Stimulated activated CD8-positive, alpha-beta memory T cell treated with anti-CD3 and anti-CD28 coated beads, Interleukin-12 subunit alpha, Interleukin-12 subunit beta, amount 100 ng/mL, for 4 hours (primary cell): ENCODE results near the gene STAM.

ENCODE experiments used
- DNase-seq: peaks from one replicate; pipeline ENCODE4 v3.0.0-alpha.2; 2020; ENCODE audit warnings: low read depth

Gene STAM

DNA sequence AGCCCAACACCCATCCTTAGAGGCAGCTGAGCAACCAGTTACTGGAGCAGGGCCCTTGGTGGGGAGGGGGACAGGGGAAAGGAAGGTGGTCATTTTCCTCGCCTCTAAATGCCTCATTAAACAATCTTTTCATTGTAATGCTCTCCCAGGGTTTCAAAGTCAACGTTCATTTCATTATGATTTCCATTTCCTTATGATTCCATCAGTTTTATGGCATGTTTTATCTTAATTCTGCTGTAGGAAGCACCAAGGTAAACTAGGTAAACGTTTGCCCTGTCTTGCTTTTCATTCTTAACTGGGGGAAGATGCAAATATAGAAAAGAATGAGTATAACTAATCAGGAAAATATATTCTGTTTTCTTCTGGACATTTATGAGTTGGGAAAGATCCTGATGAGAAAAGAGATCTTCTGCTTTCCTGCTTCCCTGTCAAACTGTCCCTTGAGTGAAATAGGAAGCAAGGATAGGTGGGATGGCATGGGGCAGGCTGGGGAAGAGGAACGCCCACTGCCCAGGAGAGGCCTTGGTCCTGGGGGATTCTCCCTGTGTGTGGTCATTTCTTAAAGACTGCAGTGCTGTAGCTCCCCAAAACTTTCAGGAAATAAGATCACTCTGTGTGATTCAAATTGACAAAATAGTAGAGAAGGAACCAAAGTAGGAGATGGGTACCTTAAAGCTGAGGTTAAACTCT is 87.5 kb downstream of the STAM start:
- no peak for DNase-seq

DNA sequence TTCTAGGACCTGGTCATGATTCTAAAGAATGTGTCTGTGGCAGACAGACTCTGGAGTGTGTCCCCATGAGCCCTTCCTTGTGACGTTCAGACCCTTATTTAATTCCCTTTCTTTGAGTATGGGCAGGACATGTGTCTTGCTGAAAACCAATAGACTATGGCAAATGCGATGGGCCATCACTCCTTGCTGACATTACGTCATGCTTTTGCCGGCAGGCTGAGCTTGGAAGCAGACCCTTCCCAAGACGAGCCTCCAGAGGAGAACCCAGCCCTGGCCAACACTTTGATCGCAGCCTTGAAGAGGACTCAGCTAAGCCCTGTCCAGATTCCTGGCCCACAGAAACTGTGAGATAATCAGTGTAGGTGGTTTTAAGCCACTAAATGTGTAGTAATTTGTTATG is 89.7 kb downstream of the STAM start:
- DNase-seq, result no peak

DNA sequence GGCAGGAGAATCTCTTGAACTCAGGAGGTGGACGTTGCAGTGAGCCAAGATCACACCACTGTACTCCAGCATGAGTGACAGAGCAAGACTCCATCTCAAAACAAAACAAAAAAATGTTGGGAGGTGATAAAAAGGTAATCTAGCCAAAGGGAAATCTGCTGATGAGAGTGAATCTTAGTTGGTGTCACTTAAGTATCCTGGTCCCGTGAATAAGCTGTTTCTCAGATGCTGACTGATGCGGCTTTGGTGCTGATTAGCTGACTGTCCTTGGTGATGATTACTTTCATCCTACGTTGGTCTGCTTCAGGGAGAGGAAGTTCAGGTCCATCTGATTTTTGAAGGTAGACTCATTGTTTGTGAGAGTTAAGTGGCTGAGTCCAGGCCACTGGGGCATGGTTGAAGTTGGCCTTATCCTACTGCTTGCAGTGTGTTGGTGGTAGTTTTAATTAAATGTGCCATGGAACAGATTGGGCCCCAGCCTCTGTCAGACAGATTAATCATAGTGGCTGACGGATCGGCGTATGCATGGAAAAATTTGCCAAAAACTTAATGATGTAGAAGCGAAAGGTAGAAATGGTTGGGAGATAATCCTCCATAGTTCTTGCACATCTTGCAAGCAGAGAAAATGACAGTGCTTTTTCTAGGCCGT is 90.6 kb downstream of the STAM start:
- DNase-seq, result no peak

DNA sequence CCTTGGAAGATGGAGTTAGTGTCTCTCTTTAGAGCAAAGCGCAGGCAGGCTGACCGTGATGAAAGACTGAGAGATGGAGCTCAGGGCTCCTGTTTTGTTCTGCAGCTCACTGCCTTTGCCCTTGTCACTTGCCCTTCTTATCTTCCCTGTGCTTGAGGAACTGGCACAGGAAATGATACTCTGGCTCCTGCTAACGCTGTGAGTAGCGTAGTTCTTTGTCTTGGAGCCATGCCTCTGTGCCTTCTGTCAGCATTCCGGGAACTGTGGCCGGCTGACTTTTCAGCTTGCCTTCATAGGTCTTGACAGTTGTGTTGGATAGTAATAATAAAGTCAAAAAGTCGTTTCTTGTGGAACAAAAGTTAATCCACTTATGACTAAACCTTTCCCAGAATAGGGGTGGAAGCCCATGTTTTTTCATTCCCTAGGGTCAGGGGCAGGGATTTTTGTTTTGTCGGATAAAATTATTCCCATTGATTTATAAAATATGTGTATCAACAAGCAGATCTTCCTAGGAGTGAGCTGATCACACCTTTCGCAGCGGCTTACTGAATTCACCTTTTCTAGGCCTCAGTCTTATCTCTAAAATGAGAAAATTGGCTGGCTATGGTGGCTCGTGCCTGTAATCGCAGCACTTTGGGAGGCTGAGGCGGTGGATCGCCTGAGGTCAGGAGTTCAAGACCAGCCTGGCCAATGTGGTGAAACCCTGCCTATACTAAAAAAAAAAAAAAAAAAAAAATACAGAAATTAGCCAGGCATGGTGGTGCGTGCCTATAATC is 91.4 kb downstream of the STAM start:
- no peak for DNase-seq

DNA sequence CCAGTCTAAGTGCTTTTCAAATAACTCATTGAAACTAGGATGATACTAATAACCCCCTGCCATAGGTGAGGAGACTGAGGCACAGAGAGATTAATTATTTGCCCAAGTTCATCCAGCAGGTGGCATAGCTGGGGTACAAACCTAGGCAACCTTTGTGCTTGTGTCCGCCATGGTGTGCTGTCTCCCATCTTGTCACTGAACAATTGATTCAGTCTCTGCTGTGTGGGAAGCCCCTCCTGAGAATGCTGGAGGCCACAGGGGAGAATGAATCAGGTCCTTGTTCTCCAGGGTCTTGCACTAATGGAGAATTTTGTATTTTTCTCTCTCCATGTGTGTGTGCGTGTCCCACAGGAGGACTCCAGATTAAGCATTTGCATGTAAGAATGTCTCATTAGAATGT is 92.3 kb downstream of the STAM start:
- DNase-seq, result no peak

DNA sequence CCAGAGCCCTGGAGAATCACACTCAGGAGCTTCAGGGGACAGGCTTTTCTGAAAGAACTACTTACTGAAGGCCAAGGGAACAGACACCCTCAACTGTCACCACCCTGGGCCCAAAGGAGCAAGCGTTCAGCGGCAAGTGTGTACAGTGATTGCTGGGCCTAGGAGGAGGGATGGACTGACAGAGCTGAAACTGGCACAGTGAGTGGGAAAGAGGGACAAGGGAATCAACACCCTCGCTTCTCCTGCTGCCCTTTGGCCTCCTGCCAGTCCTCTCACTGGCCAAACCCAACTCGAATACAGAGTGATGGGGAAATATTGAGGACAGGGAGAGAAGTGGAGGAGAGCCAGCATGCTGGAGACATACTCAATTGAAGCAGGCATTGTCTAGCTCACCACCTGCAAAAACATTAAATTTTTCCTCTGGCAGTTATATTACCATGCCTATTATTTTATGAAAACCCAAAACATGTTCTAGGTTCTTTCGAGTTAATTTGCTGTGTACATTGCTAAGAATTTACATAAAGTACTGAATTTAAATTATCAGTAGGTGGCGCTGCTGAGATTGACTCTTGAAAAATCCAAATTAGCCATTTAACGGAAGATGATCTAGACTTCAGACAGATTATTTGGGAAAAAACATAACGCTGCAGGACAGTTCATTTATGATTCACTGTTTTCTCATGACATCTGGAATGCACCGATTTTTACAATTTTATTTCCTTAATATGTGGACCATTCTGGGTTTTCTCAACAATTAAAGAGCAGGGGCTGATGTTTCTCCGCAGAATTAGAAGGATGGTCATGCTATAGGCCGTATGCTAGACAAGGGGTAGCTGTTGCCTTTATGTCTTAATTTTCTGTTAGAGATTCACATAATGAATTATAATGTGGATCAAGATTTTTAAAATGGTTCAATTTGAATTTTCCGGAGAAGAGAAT is 93.3 kb downstream of the STAM start:
- DNase-seq, result no peak

DNA sequence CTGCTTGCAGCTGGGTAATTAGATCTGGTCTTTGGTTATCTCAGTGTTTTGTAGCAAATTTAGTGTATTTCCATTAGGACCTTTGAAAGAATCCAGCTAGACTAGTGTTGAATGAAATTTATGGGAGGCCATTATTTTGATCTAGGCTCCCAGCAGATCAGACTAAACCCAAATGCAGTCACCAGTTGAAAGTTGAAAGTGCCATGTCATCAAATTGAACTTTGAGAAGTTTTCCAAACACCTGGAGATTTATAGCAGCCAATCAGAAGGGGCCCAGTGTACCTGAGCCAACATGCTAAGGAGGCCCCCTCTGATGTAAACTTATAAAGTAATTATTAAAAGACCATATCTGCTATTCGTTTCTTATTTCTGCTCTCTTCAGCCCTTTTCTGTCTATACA is 96.7 kb downstream of the STAM start:
- DNase-seq, result no peak

DNA sequence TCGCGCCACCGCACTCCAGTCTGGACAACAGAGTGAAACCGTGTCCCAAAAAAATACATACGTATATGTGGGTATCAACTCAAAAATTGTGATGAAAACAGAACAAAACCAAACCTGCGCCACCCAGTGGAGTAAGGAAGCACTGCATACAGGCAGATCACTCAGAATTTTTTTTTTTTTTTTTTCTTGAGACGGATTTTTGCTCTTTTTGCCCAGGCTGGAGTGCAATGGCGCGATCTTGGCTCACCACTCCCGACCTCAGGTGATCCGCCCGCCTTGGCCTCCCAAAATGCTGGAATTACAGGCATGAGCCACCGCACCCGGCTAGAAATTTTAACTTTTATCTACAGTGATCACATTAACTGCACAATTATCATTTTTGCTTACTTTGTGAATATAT is 99.0 kb downstream of the STAM start:
- peak; percentile 15 for DNase-seq

DNA sequence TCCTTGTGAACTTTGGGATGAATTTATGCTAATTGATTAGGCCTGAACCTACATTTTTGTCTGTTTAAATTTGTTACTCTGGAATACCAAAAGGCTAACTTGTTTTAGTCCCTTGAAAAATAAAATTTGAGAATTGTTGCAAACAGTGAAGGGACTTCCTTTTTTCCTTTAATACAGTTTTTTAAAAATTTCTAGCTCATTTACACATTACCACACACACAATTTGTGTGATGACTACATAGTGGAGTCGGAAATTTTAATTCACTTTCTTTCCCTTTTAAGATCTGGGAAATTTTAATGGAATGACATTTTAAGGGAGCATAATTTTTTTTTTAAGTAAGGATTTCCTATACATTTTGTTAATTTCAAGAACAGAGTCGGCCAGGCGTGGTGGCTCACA is 99.5 kb downstream of the STAM start:
- no peak for DNase-seq

DNA sequence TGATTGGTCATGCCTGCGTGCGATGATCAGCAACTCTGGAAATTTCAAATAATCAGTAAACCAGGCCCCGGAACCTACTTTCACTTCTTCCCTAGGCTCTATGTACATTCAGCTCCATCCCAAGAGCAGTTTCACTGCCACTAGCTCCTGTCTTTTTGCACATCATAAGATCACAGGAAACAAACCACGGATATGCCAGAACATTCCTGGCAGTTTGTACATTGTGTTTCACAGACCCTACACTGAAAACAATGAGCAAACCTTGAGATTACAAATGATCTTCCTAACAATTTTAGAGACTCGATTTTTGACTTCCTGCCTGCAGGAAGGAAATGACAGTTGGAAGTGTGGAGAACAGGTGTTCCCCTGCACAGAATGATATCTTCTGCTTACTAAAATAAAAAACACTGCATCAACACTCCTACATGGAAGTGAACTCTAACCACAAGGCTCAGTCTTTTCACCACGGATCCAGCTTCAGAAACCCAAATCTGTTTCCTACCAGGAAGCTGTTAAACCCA is 100.5 kb downstream of the STAM start:
- no peak for DNase-seq

DNA sequence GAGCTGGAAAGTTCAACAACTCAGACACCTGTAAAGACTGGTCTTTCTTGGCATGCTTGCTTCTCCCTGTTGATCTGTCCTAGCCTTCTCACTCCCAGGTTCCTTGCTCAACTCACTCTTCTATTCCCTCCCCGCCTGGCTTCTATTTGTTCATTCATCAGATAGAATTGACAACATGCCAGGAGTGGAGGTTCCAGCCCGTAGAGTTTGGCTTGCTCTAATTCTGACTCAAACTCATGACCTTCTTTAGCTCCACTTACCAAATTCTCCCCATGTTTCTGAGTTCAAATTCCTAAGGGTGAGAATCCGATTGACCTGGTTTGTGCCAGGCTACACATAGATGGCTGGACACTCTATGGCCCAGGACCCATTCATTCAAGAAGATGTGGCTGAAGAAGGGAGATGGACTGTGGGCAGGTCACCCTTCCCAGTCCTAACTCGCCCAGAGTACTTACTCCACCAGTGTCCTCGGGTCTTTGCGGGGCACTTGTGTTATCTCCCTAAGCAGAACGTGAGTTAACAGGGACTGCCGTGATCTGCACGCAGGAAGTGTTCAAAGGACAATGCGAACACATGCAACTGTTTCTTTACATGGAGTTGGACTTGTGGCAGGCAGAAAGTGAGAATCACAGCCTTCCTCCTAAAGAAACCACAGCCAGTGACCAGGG is 104.1 kb downstream of the STAM start:
- DNase-seq, result no peak

DNA sequence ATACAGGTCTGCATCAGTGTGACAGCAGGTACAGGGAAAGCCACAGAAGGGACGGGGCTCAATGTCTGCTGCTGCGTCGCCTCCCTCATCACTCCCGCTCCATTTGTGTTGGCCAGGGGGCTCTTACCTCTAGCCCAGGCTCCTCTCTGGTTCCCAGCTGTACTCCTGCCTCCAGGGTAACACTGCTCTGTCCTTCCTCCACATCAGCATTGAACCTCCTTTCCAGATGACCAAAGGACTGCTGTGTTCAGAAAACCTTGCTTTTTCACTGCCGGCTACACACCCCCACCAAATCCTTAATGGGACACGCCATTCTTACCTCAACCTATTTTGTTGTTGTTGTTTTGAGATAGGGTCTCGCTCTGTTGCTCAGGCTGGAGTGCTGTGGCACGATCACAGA is 105.9 kb downstream of the STAM start:
- no peak for DNase-seq

DNA sequence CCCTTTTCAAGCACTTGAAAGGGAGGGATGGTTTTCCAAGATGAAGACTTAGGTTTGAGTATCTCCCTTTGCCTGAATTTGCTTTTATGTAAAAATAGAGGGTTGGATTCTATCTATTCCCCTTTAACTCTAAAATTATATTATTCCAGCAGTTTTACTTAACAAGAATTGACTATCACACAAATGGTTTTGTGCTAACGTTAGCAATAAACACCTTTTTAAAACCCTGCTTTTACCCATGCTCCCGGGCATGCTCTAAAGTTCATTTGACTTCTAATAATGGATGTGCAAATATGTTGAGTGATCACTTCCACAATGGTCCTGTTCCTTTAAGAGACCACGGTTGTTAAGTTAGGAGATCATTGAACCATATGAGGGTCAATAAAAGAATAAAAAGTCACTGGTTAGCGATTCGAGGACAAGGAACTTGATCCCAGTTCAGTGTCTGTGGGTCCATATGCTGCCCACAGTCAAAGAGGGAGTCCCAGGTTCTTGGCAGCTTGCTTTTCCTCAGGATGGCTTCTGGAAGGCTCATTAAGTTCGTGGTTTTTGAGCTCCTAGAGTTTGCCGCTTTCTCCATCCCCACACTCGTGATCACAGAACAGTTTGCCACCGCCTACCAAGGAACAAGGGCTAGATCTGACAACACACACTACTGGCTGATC is 108.0 kb downstream of the STAM start, which contains the start of gene TMEM236:
TMEM236 (plus strand) TSS at position 421 of the 665 bp plus-strand sequence; CDS start at position 516, 95 bp downstream.
- DNase-seq, result no peak

DNA sequence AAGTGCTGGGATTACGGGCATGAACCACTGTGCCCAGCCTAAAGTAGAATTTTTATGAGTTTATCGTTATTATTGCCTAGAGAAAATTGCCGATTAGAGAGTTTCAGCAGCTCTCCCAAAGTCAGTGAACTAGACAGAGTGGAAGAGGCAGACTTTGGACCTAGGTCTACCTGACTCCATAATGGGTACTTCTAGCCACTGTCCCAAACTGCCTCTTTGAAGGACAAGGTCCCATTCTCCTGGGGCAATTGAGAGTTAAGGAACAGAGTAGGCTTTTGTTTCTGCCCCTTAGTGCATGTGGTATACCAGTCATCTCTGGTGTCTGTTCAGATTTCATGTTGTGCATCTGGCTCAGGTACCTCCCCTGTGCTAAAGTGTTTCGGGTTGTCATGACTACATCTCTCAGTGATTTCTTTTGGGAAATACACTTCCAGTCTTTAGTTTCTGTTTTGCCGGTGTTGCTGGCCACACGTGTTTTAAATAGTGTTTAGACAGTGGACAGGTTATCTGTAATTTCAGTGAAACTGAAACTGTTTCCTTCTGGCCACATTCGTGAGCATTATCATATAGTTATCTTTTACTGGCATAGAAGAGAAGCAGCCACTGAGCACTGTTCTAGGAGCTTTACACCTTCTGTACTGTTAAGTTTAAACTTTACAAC is 112.7 kb downstream of the STAM start:
- DNase-seq, result no peak

DNA sequence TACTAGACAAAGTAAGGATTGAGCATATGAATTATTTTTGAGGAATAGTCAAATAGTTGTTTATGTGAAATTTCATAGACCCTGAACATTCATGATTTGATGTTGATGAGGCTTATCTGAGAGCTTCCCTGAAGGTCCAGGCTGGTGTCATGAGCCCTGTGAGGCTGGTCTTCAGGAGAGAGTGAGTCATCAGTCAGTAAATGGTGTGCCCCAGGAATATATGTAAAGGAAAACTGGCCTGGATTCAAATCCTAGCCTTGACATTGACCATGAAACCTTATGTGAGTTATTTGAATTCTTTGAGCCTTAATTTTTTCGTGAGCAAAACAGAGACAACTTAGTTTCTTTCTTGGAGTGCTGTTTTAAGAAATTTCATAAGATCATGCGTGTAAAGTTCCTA is 114.2 kb downstream of the STAM start:
- no peak for DNase-seq

DNA sequence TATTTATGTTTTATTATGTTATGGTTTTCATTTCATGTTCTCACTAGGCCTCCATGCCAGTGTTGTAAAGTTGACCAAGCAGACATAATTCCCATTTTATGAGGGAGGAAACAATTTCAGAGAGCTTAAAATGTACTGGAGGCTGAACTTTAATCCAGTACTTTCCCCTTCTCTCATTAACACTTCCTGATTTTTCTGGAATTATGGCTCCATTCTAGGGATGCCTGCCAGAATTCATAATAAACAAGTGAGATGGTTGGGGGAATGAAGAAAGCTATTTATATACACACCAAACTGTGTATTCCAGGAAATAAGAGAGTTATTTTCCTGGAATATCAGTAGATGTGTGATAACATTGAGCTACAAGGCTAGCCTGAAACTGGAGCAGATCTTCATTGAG is 114.9 kb downstream of the STAM start:
- no peak for DNase-seq

DNA sequence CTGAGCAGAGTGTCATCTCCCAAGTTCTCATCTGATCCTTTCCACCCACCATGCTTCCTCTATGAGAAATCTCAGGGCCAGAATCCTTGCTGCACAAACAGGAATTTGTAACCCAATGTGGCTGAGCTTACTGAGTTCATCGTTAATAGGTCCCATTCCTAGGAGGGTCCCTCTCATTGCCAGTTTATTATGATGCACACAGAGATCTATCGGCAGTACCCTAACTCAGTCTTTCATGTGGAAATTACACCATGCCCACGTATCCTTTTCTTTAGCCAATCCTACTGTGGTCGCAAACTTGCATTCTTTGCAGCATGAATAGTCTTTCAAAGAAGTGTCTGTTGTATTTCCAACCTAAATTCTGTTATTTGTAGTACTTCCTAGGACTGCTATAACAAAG is 120.2 kb downstream of the STAM start:
- DNase-seq, result no peak

DNA sequence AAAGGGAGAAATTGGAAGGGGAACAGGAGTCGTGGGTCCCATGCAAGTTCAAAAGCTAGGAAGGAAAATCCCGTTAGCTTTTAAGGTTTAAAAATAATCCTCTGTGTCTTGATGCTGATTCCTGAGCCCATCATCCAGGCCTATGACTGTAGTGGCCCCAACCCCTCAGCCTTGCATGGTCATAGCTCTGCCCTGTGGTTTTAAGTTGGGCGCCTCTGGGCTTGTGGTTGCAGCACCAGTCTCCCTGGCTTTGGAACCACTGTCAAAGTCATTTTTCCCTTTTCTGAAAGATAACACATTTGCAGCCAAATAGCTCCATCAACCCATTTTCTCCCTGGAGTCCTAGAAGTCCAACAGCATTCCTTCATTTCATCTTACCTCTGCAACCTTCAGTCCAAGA is 121.7 kb downstream of the STAM start:
- no peak for DNase-seq
